ENCODE results near the gene DHRS4L2. TPM values are rescaled to one million over a fixed set of nuclear protein-coding genes. Genes with fewer than 3 reads are reported as not detected.
A peak's percentile ranks its signal among the peaks of the same experiment; 100 is the strongest.
"Not testable (repeated sequence)": the region's sequence is repeated elsewhere in the genome, so short reads cannot be mapped to it uniquely, and the experiment has no call there.

Gene DHRS4L2
- total RNA-seq, 1 donor from 2014 or later: 16.7 TPM

- no peak overlapping the region for H3K4me3 ChIP-seq (ENCODE audit: low read depth, low read length)
Measured at GRCh38 chr14:23950411-23951135, 38.2 kb upstream of the DHRS4L2 start.

GRCh38 chr14:23951136-23951466 is 37.6 kb upstream of the DHRS4L2 start:
- not testable (repeated sequence) for H3K4me3 ChIP-seq (ENCODE audit: low read depth, low read length); H3K27me3 ChIP-seq (ENCODE audit: control insufficient read depth, insufficient read depth, low read length); H3K36me3 ChIP-seq (ENCODE audit: control insufficient read depth, insufficient read depth, low read length); DNase-seq (ENCODE audit: low read depth)

More at GRCh38 chr14:23950411-23951135, 38.2 kb upstream of the DHRS4L2 start:
- Histone ChIP-seq H3K36me3 (ENCODE audit: control insufficient read depth, insufficient read depth, low read length) (no peaks in the 10 kb centered on the region), H3K27me3 (ENCODE audit: control insufficient read depth, insufficient read depth, low read length) (no peaks in the 10 kb centered on the region)
- TF ChIP-seq CTCF (IDR thresholded peaks at IDR 0.05; ENCODE audit: insufficient read depth, low read length, poor library complexity, severe bottlenecking): no peak
- DNase-seq (ENCODE audit: low read depth): no peak

GRCh38 chr14:23951590-23952201 is 37.0 kb upstream of the DHRS4L2 start:
- no peak overlapping the region for H3K4me3 ChIP-seq (ENCODE audit: low read depth, low read length)
- no peaks in the 10 kb centered on the region for H3K27me3 ChIP-seq (ENCODE audit: control insufficient read depth, insufficient read depth, low read length)
- DNase-seq (ENCODE audit: low read depth): no peak
- peak; percentile 10 for TF ChIP-seq CTCF (IDR thresholded peaks at IDR 0.05; ENCODE audit: insufficient read depth, low read length, poor library complexity, severe bottlenecking)
- H3K36me3 ChIP-seq (ENCODE audit: control insufficient read depth, insufficient read depth, low read length): no peaks in the 10 kb centered on the region

GRCh38 chr14:23953116-23953463 is 35.6 kb upstream of the DHRS4L2 start:
- peak overlapping the region; percentile 96 for H3K4me3 ChIP-seq (ENCODE audit: low read depth, low read length)
- DNase-seq (ENCODE audit: low read depth); H3K36me3 ChIP-seq (ENCODE audit: control insufficient read depth, insufficient read depth, low read length); H3K27me3 ChIP-seq (ENCODE audit: control insufficient read depth, insufficient read depth, low read length): not testable (repeated sequence)

- H3K27me3 ChIP-seq (ENCODE audit: control insufficient read depth, insufficient read depth, low read length): no peaks in the 10 kb centered on the region
- H3K36me3 ChIP-seq (ENCODE audit: control insufficient read depth, insufficient read depth, low read length): no peaks in the 10 kb centered on the region
- peak; percentile 34 for DNase-seq (ENCODE audit: low read depth)
- TF ChIP-seq CTCF (IDR thresholded peaks at IDR 0.05; ENCODE audit: insufficient read depth, low read length, poor library complexity, severe bottlenecking): peak; percentile 92
- peak within 1 kb of the TSS; percentile 96 for H3K4me3 ChIP-seq (ENCODE audit: low read depth, low read length)
Measured at GRCh38 chr14:23953464-23954278, 35.1 kb upstream of the DHRS4L2 start, which contains the start of gene DHRS4. Gene DHRS4 (plus strand): TSS chr14:23953770. CDS start chr14:23953789, 19 bp downstream.

- not testable (repeated sequence) for DNase-seq (ENCODE audit: low read depth); H3K36me3 ChIP-seq (ENCODE audit: control insufficient read depth, insufficient read depth, low read length); H3K27me3 ChIP-seq (ENCODE audit: control insufficient read depth, insufficient read depth, low read length)
- peak overlapping the region; percentile 96 for H3K4me3 ChIP-seq (ENCODE audit: low read depth, low read length)
Measured at GRCh38 chr14:23954279-23954614, 34.5 kb upstream of the DHRS4L2 start.

- DNase-seq (ENCODE audit: low read depth); H3K4me3 ChIP-seq (ENCODE audit: low read depth, low read length); H3K27me3 ChIP-seq (ENCODE audit: control insufficient read depth, insufficient read depth, low read length); H3K36me3 ChIP-seq (ENCODE audit: control insufficient read depth, insufficient read depth, low read length): not testable (repeated sequence)
Measured at GRCh38 chr14:23954965-23955364, 33.8 kb upstream of the DHRS4L2 start.

- H3K27me3 ChIP-seq (ENCODE audit: control insufficient read depth, insufficient read depth, low read length); H3K4me3 ChIP-seq (ENCODE audit: low read depth, low read length); DNase-seq (ENCODE audit: low read depth); H3K36me3 ChIP-seq (ENCODE audit: control insufficient read depth, insufficient read depth, low read length): not testable (repeated sequence)
Measured at GRCh38 chr14:23955811-23956210, 32.9 kb upstream of the DHRS4L2 start.

GRCh38 chr14:23957913-23958569 is 30.7 kb upstream of the DHRS4L2 start:
- not testable (repeated sequence) for H3K4me3 ChIP-seq (ENCODE audit: low read depth, low read length); H3K36me3 ChIP-seq (ENCODE audit: control insufficient read depth, insufficient read depth, low read length); DNase-seq (ENCODE audit: low read depth); H3K27me3 ChIP-seq (ENCODE audit: control insufficient read depth, insufficient read depth, low read length)

GRCh38 chr14:23960899-23961298 is 27.8 kb upstream of the DHRS4L2 start:
- not testable (repeated sequence) for H3K36me3 ChIP-seq (ENCODE audit: control insufficient read depth, insufficient read depth, low read length); DNase-seq (ENCODE audit: low read depth)

GRCh38 chr14:23961704-23962103 is 27.0 kb upstream of the DHRS4L2 start:
- not testable (repeated sequence) for H3K27me3 ChIP-seq (ENCODE audit: control insufficient read depth, insufficient read depth, low read length); H3K36me3 ChIP-seq (ENCODE audit: control insufficient read depth, insufficient read depth, low read length); H3K4me3 ChIP-seq (ENCODE audit: low read depth, low read length); DNase-seq (ENCODE audit: low read depth)

More at GRCh38 chr14:23960899-23961298, 27.8 kb upstream of the DHRS4L2 start:
- H3K4me3 ChIP-seq (ENCODE audit: low read depth, low read length); H3K27me3 ChIP-seq (ENCODE audit: control insufficient read depth, insufficient read depth, low read length): not testable (repeated sequence)

All from kidney epithelial cell (primary cell).